DOHH2 (cell line): ENCODE measurements around the gene FAM131C.

Experiments
- CTCF ChIP-seq: fragments of 200-600 bp; sonication (generic); IDR thresholded peaks from one replicate; pipeline ENCODE4 v1.5.1; 2014; ENCODE audit warnings: antibody characterized with exemption, mild to moderate bottlenecking, low read depth, low read length; ENCODE audit not compliant: poor library complexity, severe bottlenecking
- EZH2phosphoT487 ChIP-seq: fragments of 200-600 bp; sonication (generic); IDR thresholded peaks from 2 replicates; pipeline ENCODE4 v1.6.1; 2017; ENCODE audit warnings: borderline replicate concordance, mild to moderate bottlenecking, antibody characterized with exemption, low read length, moderate library complexity, mixed read lengths

- no peak for TF ChIP-seq EZH2phosphoT487
- peak; percentile 86 for TF ChIP-seq CTCF
Measured at GRCh38 chr1:16078925-16079656, 5.6 kb upstream of the FAM131C start.
